IPS-15b (cell line): ENCODE measurements around the gene GPR137B.
"Not testable (repeated sequence)": the region's sequence is repeated elsewhere in the genome, so short reads cannot be mapped to it uniquely, and the experiment has no call there.

ENCODE experiments used
- H3K27me3 ChIP-seq: one replicate; pipeline ENCODE4 v1.6.1; 2013; ENCODE audit warnings: low read length; ENCODE audit not compliant: control insufficient read depth, insufficient read depth
- H3K36me3 ChIP-seq: one replicate; pipeline ENCODE4 v1.6.1; 2013; ENCODE audit warnings: low read length; ENCODE audit not compliant: control insufficient read depth, insufficient read depth
- H3K4me1 ChIP-seq: one replicate; pipeline ENCODE4 v1.6.1; 2013; ENCODE audit warnings: mild to moderate bottlenecking, low read length; ENCODE audit not compliant: control insufficient read depth, insufficient read depth
- H3K4me3 ChIP-seq: one replicate; pipeline ENCODE4 v1.5.1; 2013; ENCODE audit warnings: low read depth, low read length
- H3K9ac ChIP-seq: one replicate; pipeline ENCODE4 v1.6.1; 2013; ENCODE audit warnings: low read depth, mild to moderate bottlenecking, low read length
- H3K9me3 ChIP-seq: one replicate; pipeline ENCODE4 v1.6.1; 2013; ENCODE audit warnings: mild to moderate bottlenecking, low read length; ENCODE audit not compliant: control insufficient read depth, insufficient read depth

Gene GPR137B

DNA sequence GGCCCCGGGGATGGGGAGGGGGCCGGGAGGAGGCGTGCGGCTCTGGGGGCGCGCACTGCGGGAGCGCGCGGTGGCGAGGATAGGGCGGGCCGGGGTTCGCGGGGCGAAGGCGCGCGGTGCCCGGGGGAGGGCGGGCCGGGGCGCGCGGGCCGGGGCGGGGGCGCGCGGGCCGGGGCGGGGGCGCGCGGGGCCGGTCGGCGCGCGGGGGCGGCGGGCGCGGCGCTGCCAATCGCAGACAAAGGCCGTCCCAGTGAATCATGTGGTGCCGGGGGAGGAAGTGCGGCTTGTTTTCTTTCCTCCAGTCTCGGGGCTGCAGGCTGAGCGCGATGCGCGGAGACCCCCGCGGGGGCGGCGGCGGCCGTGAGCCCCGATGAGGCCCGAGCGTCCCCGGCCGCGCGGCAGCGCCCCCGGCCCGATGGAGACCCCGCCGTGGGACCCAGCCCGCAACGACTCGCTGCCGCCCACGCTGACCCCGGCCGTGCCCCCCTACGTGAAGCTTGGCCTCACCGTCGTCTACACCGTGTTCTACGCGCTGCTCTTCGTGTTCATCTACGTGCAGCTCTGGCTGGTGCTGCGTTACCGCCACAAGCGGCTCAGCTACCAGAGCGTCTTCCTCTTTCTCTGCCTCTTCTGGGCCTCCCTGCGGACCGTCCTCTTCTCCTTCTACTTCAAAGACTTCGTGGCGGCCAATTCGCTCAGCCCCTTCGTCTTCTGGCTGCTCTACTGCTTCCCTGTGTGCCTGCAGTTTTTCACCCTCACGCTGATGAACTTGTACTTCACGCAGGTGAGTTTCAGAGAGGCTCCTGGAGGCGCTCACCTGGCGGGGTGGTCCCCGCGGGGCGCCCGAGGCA, at the start of gene GPR137B:
GPR137B (plus strand) TSS at position 287 of the 851 bp plus-strand sequence; CDS start at position 371, 84 bp downstream.
- no peaks in the 10 kb centered on the region for H3K9me3 ChIP-seq
- H3K9ac ChIP-seq: peak within 1 kb of the TSS; percentile 5
- H3K36me3 ChIP-seq: no peaks in the 10 kb centered on the region
- peaks cover 2% of the 10 kb centered on the region for H3K4me1 ChIP-seq
- peaks cover 41% of the 10 kb centered on the region for H3K27me3 ChIP-seq
- peak within 1 kb of the TSS; percentile 65 for H3K4me3 ChIP-seq

DNA sequence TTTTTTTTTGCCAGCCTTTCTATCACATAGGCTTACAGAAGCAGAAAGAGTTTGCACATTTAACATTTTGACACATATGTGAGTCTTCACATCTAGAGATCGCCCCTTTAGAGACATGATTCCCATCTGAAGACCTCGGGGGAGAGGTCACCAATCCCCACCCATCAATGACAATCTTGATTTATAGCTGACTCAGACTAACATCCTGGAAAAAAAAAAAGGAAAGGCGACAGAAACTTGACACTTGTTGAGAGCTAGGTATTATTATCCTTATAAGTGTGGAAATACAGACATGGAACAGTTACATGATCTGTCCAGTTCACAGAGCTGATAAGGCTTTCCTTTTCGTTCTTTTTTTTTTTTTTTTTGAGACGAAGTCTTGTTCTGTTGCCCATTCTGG, 49.4 kb upstream of the GPR137B start:
- Histone ChIP-seq H3K4me3 (no peak overlapping the region), H3K9me3 (no peaks in the 10 kb centered on the region), H3K4me1 (no peaks in the 10 kb centered on the region), H3K9ac (no peak overlapping the region), H3K36me3 (no peaks in the 10 kb centered on the region), H3K27me3 (no peaks in the 10 kb centered on the region)

DNA sequence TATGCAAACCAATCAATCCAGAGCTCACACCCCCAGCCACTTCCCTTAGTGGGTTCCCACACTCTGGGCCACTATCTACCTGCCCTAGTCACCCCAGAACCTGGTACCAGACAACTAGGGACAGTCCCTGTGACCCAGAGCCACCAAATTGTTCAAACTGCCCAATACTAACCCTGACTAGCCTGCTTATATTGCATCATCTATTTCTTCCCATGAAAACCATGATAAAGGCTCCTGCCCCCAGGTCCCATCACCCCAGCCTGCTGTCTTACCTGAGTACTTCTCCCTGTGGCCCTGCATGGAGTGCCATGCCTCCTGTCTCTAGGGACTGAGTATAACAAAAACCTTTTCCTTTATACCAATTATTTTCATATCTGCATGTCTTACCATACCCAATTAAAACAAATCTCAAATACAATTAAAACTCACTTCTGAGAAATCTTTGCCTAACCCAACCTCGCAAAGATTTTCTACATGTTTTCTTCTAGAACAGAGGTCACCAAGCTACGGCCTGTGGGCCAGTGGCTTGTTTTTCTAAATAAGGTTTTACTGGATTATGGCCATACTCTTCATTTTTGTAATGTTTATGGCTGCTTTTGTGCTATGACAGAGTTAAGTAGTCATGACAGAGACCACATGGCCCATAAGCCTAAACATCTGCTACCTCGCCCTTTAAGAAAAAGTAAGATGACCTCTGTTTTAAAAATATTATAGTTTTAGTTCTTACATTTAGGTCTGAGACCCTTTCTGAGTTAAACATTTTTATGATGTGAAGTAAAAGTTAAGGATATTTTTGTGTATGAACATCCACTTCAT, 46.4 kb upstream of the GPR137B start:
- H3K4me3 ChIP-seq: no peak overlapping the region
- H3K36me3 ChIP-seq: no peaks in the 10 kb centered on the region
- H3K27me3 ChIP-seq: no peaks in the 10 kb centered on the region
- no peak overlapping the region for H3K9ac ChIP-seq
- H3K9me3 ChIP-seq: no peaks in the 10 kb centered on the region
- no peaks in the 10 kb centered on the region for H3K4me1 ChIP-seq

DNA sequence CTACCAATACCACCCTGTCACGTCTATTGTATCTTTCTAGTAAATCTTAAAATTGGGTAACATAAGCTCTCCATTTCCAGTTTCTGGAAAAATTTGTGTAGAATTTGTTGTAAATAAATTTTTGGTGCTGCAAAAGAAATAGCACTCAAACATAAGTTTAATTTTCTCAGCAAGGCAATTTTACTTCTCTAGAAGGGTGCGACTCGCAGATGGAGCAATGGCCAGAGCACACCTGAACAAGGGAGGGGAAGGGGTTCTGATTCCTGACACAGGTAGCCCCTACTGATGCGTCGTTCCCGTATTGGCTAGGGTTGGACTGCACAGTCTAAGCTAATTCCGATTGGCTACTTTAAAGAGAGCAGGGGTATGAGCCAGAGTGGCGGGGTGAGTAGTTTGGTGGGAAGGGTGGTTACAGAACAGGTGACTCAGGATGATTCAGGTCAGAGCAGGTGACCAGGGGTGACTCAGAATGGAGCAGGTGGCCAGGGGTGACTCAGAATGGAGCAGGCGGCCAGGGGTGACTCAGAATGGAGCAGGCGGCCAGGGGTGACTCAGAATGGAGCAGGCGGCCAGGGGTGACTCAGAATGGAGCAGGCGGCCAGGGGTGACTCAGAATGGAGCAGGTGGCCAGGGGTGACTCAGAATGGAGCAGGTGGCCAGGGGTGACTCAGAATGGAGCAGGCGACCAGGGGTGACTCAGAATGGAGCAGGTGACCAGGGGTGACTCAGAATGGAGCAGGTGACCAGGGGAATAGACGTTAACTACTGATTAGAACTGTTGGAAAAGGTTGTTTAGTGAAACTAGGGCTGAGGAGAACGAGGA, 45.5 kb upstream of the GPR137B start:
- not testable (repeated sequence) for H3K4me3 ChIP-seq, H3K36me3 ChIP-seq, H3K9me3 ChIP-seq, H3K9ac ChIP-seq, H3K4me1 ChIP-seq, H3K27me3 ChIP-seq

DNA sequence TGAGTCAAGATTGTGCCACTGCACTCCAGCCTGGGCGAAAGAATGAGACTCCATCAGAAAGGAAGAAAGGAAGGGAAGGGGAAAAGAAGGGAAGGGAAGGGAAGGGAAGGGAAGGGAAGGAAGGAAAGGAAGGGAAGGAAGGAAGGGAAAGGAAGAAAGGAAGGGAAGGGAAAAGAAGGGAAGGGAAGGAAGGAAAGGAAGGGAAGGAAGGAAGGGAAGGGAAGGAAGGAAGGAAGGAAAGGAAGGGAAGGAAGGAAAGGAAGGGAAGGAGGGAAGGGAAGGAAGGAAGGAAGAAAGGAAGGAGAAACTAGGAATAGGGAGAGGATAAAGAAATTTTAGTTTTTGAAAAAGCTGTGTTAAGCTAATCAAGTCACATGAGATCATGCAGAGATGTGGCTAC, 44.1 kb upstream of the GPR137B start:
- H3K36me3 ChIP-seq: no peaks in the 10 kb centered on the region
- no peaks in the 10 kb centered on the region for H3K27me3 ChIP-seq
- H3K4me1 ChIP-seq: peaks cover under 1% of the 10 kb centered on the region
- H3K9me3 ChIP-seq: no peaks in the 10 kb centered on the region
- H3K4me3 ChIP-seq: no peak overlapping the region
- H3K9ac ChIP-seq: no peak overlapping the region

GRCh38 chr1:236099355-236099974, 42.9 kb upstream of the GPR137B start:
- Histone ChIP-seq H3K27me3 (no peaks in the 10 kb centered on the region), H3K4me3 (no peak overlapping the region), H3K4me1 (peaks cover 3% of the 10 kb centered on the region), H3K9ac (no peak overlapping the region), H3K36me3 (no peaks in the 10 kb centered on the region), H3K9me3 (no peaks in the 10 kb centered on the region)

DNA sequence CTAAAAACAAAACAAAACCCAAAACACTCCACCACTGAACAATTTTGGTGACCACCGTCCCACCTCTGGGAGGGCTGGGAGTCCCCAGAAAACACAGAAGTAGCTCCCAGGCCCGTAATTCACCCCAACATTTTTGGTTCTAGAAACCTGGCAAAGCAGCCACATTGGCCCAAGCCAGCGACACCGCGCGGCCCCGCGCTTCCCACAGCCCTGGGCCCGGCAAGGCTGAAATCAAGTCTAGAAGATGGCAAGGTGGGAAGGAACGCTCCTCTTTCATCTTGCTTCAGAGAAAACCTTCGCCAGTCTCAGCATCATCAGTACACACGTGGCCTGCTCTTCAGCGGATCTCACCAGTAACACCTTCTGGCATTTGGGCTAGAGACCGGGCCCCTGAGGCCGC, 41.5 kb upstream of the GPR137B start:
- H3K36me3 ChIP-seq: no peaks in the 10 kb centered on the region
- H3K4me1 ChIP-seq: peaks cover 3% of the 10 kb centered on the region

GRCh38 chr1:236101233-236102200, 40.8 kb upstream of the GPR137B start:
- H3K36me3 ChIP-seq: no peaks in the 10 kb centered on the region
- no peaks in the 10 kb centered on the region for H3K27me3 ChIP-seq
- no peak overlapping the region for H3K4me3 ChIP-seq
- no peak overlapping the region for H3K9ac ChIP-seq
- peaks cover 3% of the 10 kb centered on the region for H3K4me1 ChIP-seq
- H3K9me3 ChIP-seq: no peaks in the 10 kb centered on the region

More for the DNA sequence above, 41.5 kb upstream of the GPR137B start:
- H3K9me3 ChIP-seq: no peaks in the 10 kb centered on the region
- H3K9ac ChIP-seq: no peak overlapping the region
- H3K4me3 ChIP-seq: no peak overlapping the region
- H3K27me3 ChIP-seq: no peaks in the 10 kb centered on the region

- H3K9me3 ChIP-seq: no peaks in the 10 kb centered on the region
- H3K4me1 ChIP-seq: peaks cover 3% of the 10 kb centered on the region
- H3K4me3 ChIP-seq: no peak overlapping the region
These were observed 39.7 kb upstream of the GPR137B start for GRCh38 chr1:236102611-236103010.

GRCh38 chr1:236103059-236103458, 39.3 kb upstream of the GPR137B start:
- Histone ChIP-seq H3K27me3 (no peaks in the 10 kb centered on the region), H3K36me3 (no peaks in the 10 kb centered on the region), H3K4me1 (peaks cover 3% of the 10 kb centered on the region), H3K9ac (no peak overlapping the region), H3K9me3 (no peaks in the 10 kb centered on the region), H3K4me3 (no peak overlapping the region)

More at GRCh38 chr1:236102611-236103010, 39.7 kb upstream of the GPR137B start:
- H3K36me3 ChIP-seq: no peaks in the 10 kb centered on the region
- no peaks in the 10 kb centered on the region for H3K27me3 ChIP-seq
- no peak overlapping the region for H3K9ac ChIP-seq
